HG03196 (cell line): Measurements from ENCODE around the gene KBTBD3.
"Not testable (repeated sequence)": the region's sequence is repeated elsewhere in the genome, so short reads cannot be mapped to it uniquely, and the experiment has no call there.

ENCODE experiments used
- ATAC-seq: cut with Tn5 transposase; IDR thresholded peaks from one replicate; pipeline ENCODE4 v1.9.1; 2021; ENCODE audit not compliant: unreplicated experiment

KBTBD3 gene

DNA sequence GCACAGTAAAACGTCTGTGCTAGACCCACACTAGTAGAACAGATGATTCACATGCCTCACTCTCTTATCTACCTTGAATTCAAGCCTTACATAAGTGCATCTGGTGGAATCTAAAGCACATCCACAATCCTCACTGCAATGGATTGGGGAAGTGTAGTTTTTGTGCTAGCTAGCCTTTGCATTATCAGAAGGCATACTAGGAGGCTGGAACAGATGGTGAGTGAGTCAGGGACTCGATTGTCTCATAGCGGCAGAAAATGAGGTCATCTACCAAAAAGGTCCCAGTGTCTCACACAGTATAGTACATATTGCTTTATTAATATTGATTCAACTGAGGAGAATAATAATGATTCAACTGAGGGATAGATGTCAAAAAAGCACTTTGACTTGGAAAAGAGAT is 64.4 kb downstream of the KBTBD3 start:
- no peak for ATAC-seq

DNA sequence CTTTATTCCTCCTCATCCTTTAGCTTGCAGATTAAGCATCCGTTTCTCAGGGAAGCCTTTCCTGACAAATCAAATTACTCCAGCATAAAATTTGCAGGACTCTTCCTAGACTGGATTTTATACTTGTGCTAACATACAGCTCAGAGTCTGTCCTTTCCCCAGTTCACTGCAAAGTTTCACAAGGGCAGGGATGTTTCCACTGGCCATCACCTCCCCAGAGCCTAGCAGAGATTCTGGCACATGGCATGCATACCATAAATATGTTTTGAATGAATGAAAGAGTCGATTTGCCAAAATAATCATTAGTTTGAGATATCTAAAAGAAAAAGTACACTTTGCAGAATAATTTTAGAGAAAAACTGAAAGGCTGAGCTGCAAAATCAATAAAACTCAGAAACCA is 65.7 kb downstream of the KBTBD3 start:
- no peak for ATAC-seq

- not testable (repeated sequence) for ATAC-seq
Observed at GRCh38 chr11:106003094-106003493, 74.1 kb downstream of the KBTBD3 start.

DNA sequence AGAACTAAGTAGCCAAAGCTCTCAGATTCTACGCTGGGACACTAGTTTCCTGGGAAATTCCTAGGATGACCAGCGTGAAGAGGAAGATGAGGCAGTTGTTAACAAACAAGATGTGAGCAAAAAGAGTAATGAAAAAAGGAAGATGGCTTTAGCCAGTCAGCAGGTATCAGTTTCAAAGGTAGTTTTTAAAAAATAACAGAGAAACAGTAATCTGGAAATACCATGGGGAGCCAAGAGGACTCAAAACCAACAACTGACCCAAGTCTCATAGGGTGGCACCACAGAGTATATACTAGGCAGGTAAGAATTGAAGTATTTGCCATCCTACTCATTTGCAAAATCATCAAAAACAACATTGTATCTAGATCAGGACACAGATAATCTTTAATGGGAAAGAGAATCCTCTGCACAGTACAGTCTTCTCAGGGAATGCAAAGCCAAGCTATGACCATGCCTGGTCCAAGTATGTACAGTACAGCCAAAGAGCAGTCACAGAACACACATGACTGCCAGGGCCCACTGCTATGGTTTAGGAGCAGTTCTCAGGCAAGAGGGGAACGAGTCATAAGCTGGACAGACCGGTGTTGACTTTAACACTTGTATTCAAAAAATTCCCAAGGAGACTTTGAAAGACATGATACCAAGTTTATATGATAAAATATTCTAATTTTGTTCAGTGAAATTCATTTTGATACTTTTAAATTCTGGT is 75.7 kb downstream of the KBTBD3 start:
- no peak for ATAC-seq
